Measurements from ENCODE around the gene EPHA7.

DNA sequence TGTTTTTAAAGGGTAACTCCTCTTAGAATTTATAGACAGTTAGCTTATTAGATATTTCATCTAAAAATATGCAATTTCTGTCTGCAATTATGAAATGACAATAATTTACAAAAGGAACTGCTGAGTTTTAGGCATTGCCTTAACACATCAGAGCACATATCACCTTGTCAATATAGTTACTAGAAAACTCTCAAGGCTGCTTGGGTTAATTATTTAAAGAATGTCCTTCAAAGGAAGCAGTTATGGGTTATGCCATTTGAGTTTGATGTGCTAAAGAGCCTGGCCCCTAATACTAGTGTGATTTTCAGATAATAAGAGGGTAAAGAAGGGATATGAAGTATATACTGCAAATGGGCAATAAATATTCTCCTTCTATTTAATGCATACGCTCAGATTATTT, 192.5 kb downstream of the EPHA7 start:
- TF ChIP-seq EZH2 (IDR thresholded peaks at IDR 0.05; ENCODE audit: borderline replicate concordance, low read depth, low read length, poor library complexity, severe bottlenecking) = no peak
- no peak for TF ChIP-seq CTCF (conservative IDR thresholded peaks at IDR 0.05; ENCODE audit: low read depth, low read length)

Data from A673 (cell line).